Mucosa of rectum (tissue), 2 donors: ENCODE measurements around the gene RAB11B.
"Not testable (repeated sequence)": the region's sequence is repeated elsewhere in the genome, so short reads cannot be mapped to it uniquely, and the experiment has no call there.

ENCODE experiments used
- H3K27ac ChIP-seq, 2 donors: one replicate each; pipeline ENCODE4 v1.7.0; 2013; ENCODE audit warnings: inconsistent platforms in 2 of 2, low read depth in 2 of 2, low read length in 2 of 2
- H3K27me3 ChIP-seq, 2 donors: one replicate each; pipeline ENCODE4 v1.7.0; 2013; ENCODE audit warnings: low read length in 2 of 2; ENCODE audit not compliant: control insufficient read depth in 2 of 2, insufficient read depth in 2 of 2
- H3K36me3 ChIP-seq, 2 donors: one replicate each; pipeline ENCODE4 v1.7.0; 2013; ENCODE audit warnings: low read length in 2 of 2; ENCODE audit not compliant: control insufficient read depth in 2 of 2, insufficient read depth in 2 of 2
- H3K4me1 ChIP-seq, 2 donors: one replicate each; pipeline ENCODE4 v1.7.0; 2013; ENCODE audit warnings: low read length in 2 of 2, mild to moderate bottlenecking in 1 of 2; ENCODE audit not compliant: control insufficient read depth in 2 of 2, insufficient read depth in 2 of 2
- H3K4me3 ChIP-seq, 2 donors: one replicate each; pipeline ENCODE4 v1.7.0; 2013; ENCODE audit warnings: low read length in 2 of 2
- H3K9ac ChIP-seq, 2 donors: one replicate each; pipeline ENCODE4 v1.7.0; 2013; ENCODE audit warnings: low read length in 2 of 2, low read depth in 1 of 2, mild to moderate bottlenecking in 1 of 2
- H3K9me3 ChIP-seq, 2 donors: one replicate each; pipeline ENCODE4 v1.7.0; 2013; ENCODE audit warnings: low read length in 2 of 2; ENCODE audit not compliant: control insufficient read depth in 2 of 2
- donor health status: healthy.
- donor health status: Normal muscosa, but diverticular disease.

RAB11B gene

DNA sequence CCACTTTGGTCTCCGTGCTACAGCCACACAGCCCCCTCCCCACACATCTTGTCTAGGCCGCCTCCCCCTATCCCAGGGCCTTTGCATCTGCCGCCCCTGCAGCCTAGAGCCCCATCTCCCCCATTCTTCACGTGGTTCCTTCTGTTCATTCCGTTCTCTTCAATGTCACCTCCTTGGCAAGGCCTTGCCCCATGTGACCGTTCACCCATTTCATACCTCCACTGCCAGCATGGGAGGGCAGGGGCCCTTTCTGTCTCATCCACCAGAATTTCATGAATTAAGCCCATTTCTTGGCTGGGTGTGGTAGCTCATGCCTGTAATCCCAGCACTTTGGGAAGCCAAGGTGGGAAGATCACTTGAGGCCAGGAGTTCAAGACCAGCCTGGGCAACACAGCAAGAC, 38.9 kb downstream of the RAB11B start:
- Histone ChIP-seq H3K27me3 (no peaks in the 10 kb centered on the region), H3K4me1 (peaks cover under 1 to 2% of the 10 kb centered on the region in 2 donors), H3K9ac (no peak overlapping the region), H3K27ac (no peak overlapping the region), H3K9me3 (no peaks in the 10 kb centered on the region), H3K36me3 (peaks cover 6 to 11% of the 10 kb centered on the region in 2 donors), H3K4me3 (no peak overlapping the region)

DNA sequence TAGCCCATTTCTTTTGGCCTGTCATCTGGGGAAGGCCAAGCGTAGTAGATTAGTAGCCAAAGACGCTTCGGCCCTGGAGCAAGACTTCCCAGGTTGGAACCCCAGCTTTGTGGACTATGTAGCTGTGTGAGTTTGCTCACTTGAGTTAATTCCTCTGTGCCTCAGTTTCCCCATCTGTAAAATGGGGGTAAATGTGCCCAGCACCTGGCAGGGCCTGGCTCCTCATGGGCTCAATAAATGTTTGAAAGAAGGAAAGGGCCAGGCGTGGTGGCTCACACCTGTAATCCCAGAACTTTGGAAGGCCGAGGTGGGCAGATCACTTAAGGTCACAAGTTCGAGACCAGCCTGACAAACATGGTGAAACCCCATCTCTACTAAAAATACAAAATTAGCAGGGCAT, 39.7 kb downstream of the RAB11B start:
- H3K36me3 ChIP-seq = peaks cover 6 to 8% of the 10 kb centered on the region in 2 donors
- no peak overlapping the region for H3K9ac ChIP-seq
- peaks cover 3 to 4% of the 10 kb centered on the region in 2 donors for H3K4me1 ChIP-seq
- H3K9me3 ChIP-seq = no peaks in the 10 kb centered on the region
- H3K27me3 ChIP-seq = no peaks in the 10 kb centered on the region
- no peak overlapping the region for H3K4me3 ChIP-seq
- no peak overlapping the region for H3K27ac ChIP-seq

DNA sequence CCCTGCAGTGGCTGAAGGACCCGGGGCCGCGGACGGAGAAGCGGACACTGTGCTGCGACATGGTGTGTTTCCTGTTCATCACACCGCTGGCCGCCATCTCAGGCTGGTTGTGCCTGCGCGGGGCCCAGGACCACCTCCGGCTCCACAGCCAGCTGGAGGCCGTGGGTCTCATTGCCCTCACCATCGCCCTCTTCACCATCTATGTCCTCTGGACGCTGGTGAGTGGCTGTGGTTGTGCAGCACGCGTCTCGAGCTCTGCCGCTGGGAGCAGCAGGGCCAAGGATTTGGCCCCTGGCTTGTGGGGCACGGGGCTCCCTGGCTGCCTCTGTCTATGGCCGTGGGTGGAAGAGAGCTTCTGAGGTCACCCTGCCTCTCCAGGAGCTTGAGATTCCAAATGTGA, 40.5 kb downstream of the RAB11B start:
- H3K36me3 ChIP-seq = peaks cover 6 to 8% of the 10 kb centered on the region in 2 donors

DNA sequence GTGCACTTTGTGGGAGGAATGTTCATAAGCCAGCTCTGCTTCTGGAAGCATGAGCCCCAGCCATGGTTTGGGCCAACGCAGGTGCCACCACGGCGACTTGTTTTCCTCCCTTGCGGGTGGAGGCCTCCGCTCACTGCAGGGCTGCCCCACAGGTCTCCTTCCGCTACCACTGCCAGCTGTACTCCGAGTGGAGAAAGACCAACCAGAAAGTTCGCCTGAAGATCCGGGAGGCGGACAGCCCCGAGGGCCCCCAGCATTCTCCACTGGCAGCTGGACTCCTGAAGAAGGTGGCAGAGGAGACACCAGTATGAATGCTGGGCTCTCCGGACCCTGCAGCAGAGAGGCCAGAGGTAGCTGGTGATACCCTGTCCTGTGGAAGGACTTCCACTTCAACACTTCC, 48.1 kb downstream of the RAB11B start:
- H3K9me3 ChIP-seq = no peaks in the 10 kb centered on the region
- H3K4me3 ChIP-seq = no peak overlapping the region
- no peak overlapping the region for H3K27ac ChIP-seq
- H3K9ac ChIP-seq = no peak overlapping the region
- H3K4me1 ChIP-seq = peaks cover 3 to 4% of the 10 kb centered on the region in 2 donors
- H3K36me3 ChIP-seq = peaks cover 0 to 6% of the 10 kb centered on the region in 2 donors
- no peaks in the 10 kb centered on the region for H3K27me3 ChIP-seq

More for the DNA sequence above, 40.5 kb downstream of the RAB11B start:
- Histone ChIP-seq H3K27me3 (no peaks in the 10 kb centered on the region), H3K4me3 (no peak overlapping the region), H3K27ac (no peak overlapping the region), H3K9me3 (no peaks in the 10 kb centered on the region), H3K4me1 (peaks cover 3 to 4% of the 10 kb centered on the region in 2 donors), H3K9ac (no peak overlapping the region)

DNA sequence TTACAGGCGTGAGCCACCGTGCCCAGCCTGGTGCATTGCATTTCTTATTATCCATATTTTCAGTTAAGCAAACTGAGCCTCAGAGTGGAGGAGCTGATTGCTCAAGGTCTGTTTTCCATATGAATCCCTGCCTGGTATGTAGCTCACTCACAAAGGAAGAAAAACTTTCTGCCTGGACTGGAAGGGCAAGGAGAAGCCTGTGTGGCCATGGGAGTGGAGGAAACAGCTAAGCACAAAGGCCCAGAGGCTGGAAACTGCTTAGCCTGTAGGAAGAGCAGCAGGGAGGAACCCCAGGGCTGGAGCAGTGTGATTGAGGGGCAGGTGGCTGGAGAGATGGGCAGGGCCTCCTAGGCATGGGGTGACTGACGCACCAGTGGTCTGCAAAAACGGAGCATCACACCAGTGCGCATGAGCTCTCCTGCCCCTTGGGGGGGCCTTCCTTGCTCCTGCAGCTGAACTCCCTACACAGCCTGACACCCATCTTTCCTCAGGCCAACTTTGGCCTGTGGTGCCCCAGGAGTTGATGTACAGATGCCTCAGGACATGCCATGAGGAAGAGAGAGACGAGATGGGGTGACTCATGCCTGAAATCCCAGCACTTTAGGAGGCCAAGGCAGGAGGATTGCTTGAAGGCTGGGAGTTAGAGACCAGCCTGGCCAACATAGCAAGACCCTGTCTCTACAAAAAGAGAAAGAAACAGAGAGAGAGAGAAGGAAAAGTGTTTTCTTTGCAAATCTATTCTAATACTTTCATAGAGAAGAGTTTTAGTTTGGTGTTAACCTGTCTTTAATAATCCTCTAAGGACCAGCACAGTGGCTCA, 51.8 kb downstream of the RAB11B start:
- H3K9me3 ChIP-seq = no peaks in the 10 kb centered on the region
- H3K36me3 ChIP-seq = peaks cover 0 to 6% of the 10 kb centered on the region in 2 donors
- H3K27me3 ChIP-seq = no peaks in the 10 kb centered on the region
- peaks cover 11 to 18% of the 10 kb centered on the region in 2 donors for H3K4me1 ChIP-seq
- no peak overlapping the region for H3K9ac ChIP-seq
- H3K27ac ChIP-seq = no peak overlapping the region
- no peak overlapping the region for H3K4me3 ChIP-seq

DNA sequence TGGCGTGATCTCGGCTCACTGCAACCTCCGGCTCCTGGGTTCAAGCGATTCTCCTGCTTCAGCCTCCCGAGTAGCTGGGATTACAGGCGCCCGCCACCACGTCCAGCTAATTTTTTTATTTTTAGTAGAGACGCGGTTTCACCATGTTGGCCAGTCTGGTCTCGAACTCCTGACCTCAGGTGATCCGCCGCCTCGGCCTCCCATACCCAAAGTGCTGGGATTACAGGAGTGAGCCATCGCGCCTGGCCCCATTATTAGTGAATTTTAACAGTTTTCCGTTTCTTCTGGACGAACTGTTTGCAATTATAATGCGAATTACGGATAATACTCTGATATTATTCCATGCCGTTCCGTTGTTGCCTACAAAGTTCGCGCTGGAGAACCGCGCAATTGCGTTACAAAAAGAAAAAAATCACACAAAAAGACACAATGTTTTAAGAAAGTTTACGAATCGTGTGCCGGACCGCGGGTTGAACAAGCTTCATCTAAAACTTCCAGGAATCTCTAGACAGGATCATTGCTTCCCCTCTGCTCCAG, 54.0 kb downstream of the RAB11B start:
- not testable (repeated sequence) for H3K9me3 ChIP-seq, H3K27me3 ChIP-seq, H3K36me3 ChIP-seq
- Histone ChIP-seq H3K4me1 (peaks cover 11 to 23% of the 10 kb centered on the region in 2 donors), H3K27ac (peak overlapping the region; percentile 91), H3K9ac (peak overlapping the region; percentile 87 to 99), H3K4me3 (peak overlapping the region; percentile 88 to 89)

DNA sequence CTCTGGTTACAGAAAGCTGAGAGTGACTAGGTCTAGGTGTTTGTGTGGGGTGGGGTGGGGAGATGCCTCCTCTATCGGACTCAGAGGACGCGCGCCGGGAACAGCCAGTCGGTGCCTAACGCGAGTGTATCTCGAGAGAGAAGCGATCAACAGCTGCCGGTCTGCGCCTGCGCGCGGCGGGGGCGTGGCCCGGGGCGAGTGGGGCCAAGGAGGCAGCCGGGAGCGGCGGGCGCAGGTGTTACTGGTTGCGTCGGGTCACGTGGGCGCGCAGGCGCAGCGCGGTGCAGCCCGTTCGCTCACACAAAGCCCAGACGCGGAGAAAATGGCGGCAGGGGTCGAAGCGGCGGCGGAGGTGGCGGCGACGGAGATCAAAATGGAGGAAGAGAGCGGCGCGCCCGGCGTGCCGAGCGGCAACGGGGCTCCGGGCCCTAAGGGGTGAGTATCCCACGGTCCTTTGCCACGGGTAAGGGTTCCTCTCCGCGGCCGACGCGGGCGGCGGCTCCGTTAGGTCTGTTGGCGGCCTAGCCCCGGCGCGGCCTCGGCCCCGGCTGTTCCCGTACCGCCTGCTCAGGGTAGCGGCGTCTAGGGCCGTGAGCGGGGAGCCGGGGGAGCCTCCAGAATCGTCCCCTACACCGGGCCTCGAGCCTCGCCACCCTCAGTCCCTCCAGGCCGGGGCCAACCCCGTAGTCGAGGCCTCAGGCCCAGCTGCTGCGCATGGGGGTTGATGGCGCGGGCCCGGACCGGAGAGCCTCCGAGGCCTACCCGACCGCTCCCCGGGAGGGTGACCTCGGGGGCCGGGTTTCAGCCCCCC, 54.7 kb downstream of the RAB11B start, which contains the start of gene HNRNPM:
TSS of gene HNRNPM (plus strand) at position 299 of the 811 bp plus-strand sequence. CDS start at position 323, 24 bp downstream.
- H3K4me1 ChIP-seq = peaks cover 11 to 23% of the 10 kb centered on the region in 2 donors
- H3K27me3 ChIP-seq = no peaks in the 10 kb centered on the region
- peaks cover 2 to 3% of the 10 kb centered on the region in 2 donors for H3K36me3 ChIP-seq

DNA sequence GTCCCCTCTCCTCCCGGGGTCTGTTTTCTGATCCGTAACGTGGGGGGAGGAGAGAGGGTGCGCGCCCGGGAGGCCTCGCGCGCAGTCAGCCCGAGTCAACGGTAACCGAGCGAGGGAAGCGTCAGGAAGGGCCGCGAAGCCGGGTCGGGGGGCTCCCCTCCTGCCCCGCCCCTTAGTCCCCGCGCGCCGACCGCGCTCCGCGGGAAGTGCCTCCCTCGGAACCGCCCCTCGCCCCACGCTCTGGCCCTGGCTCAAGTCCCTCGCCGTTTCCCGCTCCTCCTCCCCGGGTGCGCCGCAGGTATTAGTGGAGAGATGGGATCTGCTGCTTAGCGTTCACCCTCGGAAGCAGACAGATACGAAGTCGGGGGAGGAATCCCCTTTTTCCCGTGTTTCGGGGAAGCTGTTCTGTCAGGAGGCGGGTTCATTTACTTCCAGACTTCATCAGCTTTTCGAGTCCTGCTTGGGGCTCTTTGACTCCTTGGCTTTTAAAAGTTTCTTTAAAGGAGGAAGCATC, 55.4 kb downstream of the RAB11B start:
- Histone ChIP-seq H3K27me3 (no peaks in the 10 kb centered on the region), H3K9ac (peak overlapping the region; percentile 92 to 99), H3K27ac (peak overlapping the region; percentile 91), H3K9me3 (no peaks in the 10 kb centered on the region), H3K4me3 (peak overlapping the region; percentile 88 to 89), H3K4me1 (peaks cover 11 to 23% of the 10 kb centered on the region in 2 donors), H3K36me3 (peaks cover 3% of the 10 kb centered on the region in 2 donors)

More for the DNA sequence above, 54.7 kb downstream of the RAB11B start, which contains the start of gene HNRNPM:
- H3K9me3 ChIP-seq = no peaks in the 10 kb centered on the region
- H3K4me3 ChIP-seq = peak within 1 kb of the TSS; percentile 88 to 89
- H3K9ac ChIP-seq = peak within 1 kb of the TSS; percentile 92 to 99
- H3K27ac ChIP-seq = peak within 1 kb of the TSS; percentile 91

DNA sequence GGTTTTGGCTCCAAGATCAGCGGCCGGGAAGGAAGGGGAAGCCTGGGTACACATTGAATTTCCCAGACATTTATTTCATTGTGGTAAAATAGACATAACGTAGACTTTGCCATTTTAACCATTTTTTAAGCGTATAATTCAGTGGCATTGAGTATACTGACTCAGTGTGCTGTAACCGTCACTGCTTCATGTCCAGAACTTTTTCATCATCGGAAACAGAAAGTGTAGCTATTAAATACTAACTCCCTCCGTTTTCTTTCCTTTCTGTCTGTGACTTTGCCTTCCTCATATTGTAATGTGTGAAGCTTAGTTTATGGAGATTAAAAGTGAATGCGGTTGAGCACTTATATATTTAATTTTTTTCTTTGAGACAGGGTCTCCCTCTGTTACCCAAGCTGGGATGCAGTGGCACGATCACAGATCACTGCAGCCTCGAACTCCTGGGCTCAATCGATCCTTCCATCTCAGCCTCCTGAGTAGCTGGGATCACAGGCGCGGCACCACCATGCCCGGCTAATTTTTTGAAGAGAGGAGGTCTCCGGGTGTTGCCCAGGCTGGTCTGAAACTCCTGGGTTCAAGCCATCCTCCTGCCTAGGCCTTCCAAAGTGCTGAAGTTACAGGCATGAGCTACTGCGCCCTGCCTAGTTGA, 56.0 kb downstream of the RAB11B start:
- Histone ChIP-seq H3K9me3 (no peaks in the 10 kb centered on the region), H3K4me1 (peaks cover 11 to 23% of the 10 kb centered on the region in 2 donors), H3K36me3 (peaks cover 3% of the 10 kb centered on the region in 2 donors), H3K27ac (peak overlapping the region in 1 of 2 donors; percentile 91), H3K9ac (peak overlapping the region; percentile 92 to 99), H3K27me3 (no peaks in the 10 kb centered on the region), H3K4me3 (peak overlapping the region; percentile 88 to 89)
